Neural cell (in vitro differentiated cells): ENCODE measurements around the gene MUC22. TPM values are rescaled to one million over a fixed set of nuclear protein-coding genes. Genes with fewer than 3 reads are reported as not detected.
"Not testable (repeated sequence)": the region's sequence is repeated elsewhere in the genome, so short reads cannot be mapped to it uniquely, and the experiment has no call there.

ENCODE experiments used
- H2AFZ ChIP-seq: fragments of 200-600, 300-800 bp; sonication (generic), shearing (Covaris generic); 2 replicates; pipeline ENCODE4 v1.6.0; 2014; ENCODE audit warnings: low read depth, mild to moderate bottlenecking, antibody characterized with exemption, low read length, moderate library complexity
- H3F3A ChIP-seq: fragments of 200-600 bp; shearing (Covaris generic); 2 replicates; pipeline ENCODE4 v1.6.1; 2016; ENCODE audit warnings: mild to moderate bottlenecking, moderate library complexity, mixed read lengths, antibody characterized with exemption, low read length; ENCODE audit not compliant: insufficient read depth, poor library complexity, severe bottlenecking
- H3K27ac ChIP-seq: fragments of 200-600, 300-800 bp; sonication (generic), shearing (Covaris generic); 2 replicates; pipeline ENCODE4 v1.5.1; 2014; ENCODE audit warnings: mild to moderate bottlenecking, low read length, moderate library complexity
- H3K27me3 ChIP-seq: fragments of 300-800, 200-600 bp; sonication (generic), shearing (Covaris generic); 2 replicates; pipeline ENCODE4 v1.6.0; 2014; ENCODE audit warnings: mild to moderate bottlenecking, low read depth, low read length, moderate library complexity; ENCODE audit not compliant: insufficient read depth
- H3K36me3 ChIP-seq: fragments of 300-800, 200-600 bp; sonication (generic), shearing (Covaris generic); 2 replicates; pipeline ENCODE4 v1.5.1; 2014; ENCODE audit warnings: mild to moderate bottlenecking, antibody characterized with exemption, low read length, moderate library complexity; ENCODE audit not compliant: insufficient read depth
- H3K4me2 ChIP-seq: fragments of 300-800, 200-600 bp; sonication (generic), shearing (Covaris generic); 2 replicates; pipeline ENCODE4 v1.6.0; 2014; ENCODE audit warnings: mild to moderate bottlenecking, low read length
- H3K4me3 ChIP-seq: fragments of 300-800, 200-600 bp; sonication (generic), shearing (Covaris generic); 2 replicates; pipeline ENCODE4 v1.5.1; 2014; ENCODE audit warnings: mild to moderate bottlenecking, low read length, moderate library complexity
- H3K79me2 ChIP-seq: fragments of 200-600 bp; shearing (Covaris generic); replicated peaks from 2 replicates; pipeline ENCODE4 v1.6.0; 2014; ENCODE audit warnings: mild to moderate bottlenecking, low read length, moderate library complexity; ENCODE audit not compliant: insufficient read depth
- H3K9ac ChIP-seq: fragments of 300-800, 200-600 bp; sonication (generic), shearing (Covaris generic); 2 replicates; pipeline ENCODE4 v1.6.1; 2016; ENCODE audit warnings: mild to moderate bottlenecking, low read length, mixed read lengths
- H3K9me2 ChIP-seq: fragments of 200-600 bp; shearing (Covaris generic); 2 replicates; pipeline ENCODE4 v1.6.1; 2016; ENCODE audit warnings: mild to moderate bottlenecking, low read length, mixed read lengths; ENCODE audit not compliant: insufficient read depth
- H3K9me3 ChIP-seq: fragments of 200-600, 300-800 bp; sonication (generic), shearing (Covaris generic); 2 replicates; pipeline ENCODE4 v1.6.1; 2016; ENCODE audit warnings: mild to moderate bottlenecking, mixed run types, low read length, moderate library complexity, mixed read lengths
- H4K20me1 ChIP-seq: fragments of 200-600 bp; shearing (Covaris generic); 2 replicates; pipeline ENCODE4 v1.6.1; 2016; ENCODE audit warnings: mild to moderate bottlenecking, mixed run types; ENCODE audit not compliant: insufficient read depth
- EP300 ChIP-seq: fragments of 450-650 bp; conservative IDR thresholded peaks from 2 replicates; pipeline ENCODE4 v1.6.1; 2014; ENCODE audit warnings: antibody characterized with exemption, mild to moderate bottlenecking, moderate library complexity; ENCODE audit not compliant: poor library complexity, severe bottlenecking
- EZH2 ChIP-seq: fragments of 200-600, 300-800 bp; shearing (Covaris generic), sonication (generic); IDR thresholded peaks from 2 replicates; pipeline ENCODE4 v1.6.1; 2014; ENCODE audit warnings: antibody characterized with exemption, low read length, borderline replicate concordance, mild to moderate bottlenecking; ENCODE audit not compliant: insufficient read depth, poor library complexity, severe bottlenecking
- MXI1 ChIP-seq: fragments of 450-650 bp; conservative IDR thresholded peaks from 2 replicates; pipeline ENCODE4 v1.6.1; 2014; ENCODE audit warnings: antibody characterized with exemption, mild to moderate bottlenecking; ENCODE audit not compliant: poor library complexity, severe bottlenecking
- POLR2AphosphoS5 ChIP-seq: IDR thresholded peaks from 2 replicates; pipeline ENCODE4 v1.6.1; 2012
- RAD21 ChIP-seq: fragments of 450-650 bp; conservative IDR thresholded peaks from 2 replicates; pipeline ENCODE4 v1.6.1; 2014; ENCODE audit warnings: antibody characterized with exemption, mild to moderate bottlenecking, moderate library complexity
- SMC3 ChIP-seq: fragments of 450-650 bp; conservative IDR thresholded peaks from 2 replicates; pipeline ENCODE4 v1.6.1; 2014; ENCODE audit warnings: antibody characterized with exemption, mild to moderate bottlenecking, moderate library complexity; ENCODE audit not compliant: poor library complexity
- TAF1 ChIP-seq: IDR thresholded peaks from 2 replicates; pipeline ENCODE4 v1.6.1; 2012; ENCODE audit warnings: low read depth
- polyA plus RNA-seq: library from polyadenylated mRNA; depleted of rRNA; stranded (reverse); fragments of >200 nt; gene quantifications from 2 replicates; pipeline ENCODE4 v1.2.3, GENCODE V29; 2014
- TF ChIP-seq, protein P1 (sequence below): IDR thresholded peaks from 2 replicates; pipeline ENCODE4 v1.6.1; 2012; ENCODE audit warnings: borderline replicate concordance
- TF ChIP-seq, protein P2 (sequence below): fragments of 450-650 bp; IDR thresholded peaks from 2 replicates; pipeline ENCODE4 v1.5.1; 2014; ENCODE audit warnings: antibody characterized with exemption, mild to moderate bottlenecking, moderate library complexity; ENCODE audit not compliant: poor library complexity, severe bottlenecking

The MUC22 gene
- polyA plus RNA-seq, 1 donor from 2014 or later = not detected

DNA sequence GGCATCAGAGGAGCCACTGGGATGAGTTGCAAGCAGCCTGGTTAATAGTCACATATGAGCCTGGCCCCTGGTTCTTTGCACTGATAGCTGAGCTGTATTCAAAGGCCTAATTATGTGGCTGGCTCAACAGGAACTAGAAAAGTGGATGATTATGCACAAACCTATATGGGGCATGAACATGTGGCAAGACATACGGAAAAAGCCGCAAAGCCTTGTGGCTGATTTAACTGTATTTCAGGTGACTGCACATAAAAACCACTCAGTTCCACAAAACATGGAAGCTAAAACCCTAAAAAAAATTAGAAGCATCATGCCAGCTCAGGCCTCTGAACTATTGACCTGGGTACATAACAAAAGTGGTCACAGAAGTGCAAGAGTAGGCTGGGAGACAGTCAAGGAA lies 13.0 kb upstream of the MUC22 start:
- Histone ChIP-seq H3K9me3 (no peaks in the 10 kb centered on the region), H3K27me3 (no peaks in the 10 kb centered on the region), H3K9ac (no peak overlapping the region), H3K79me2 (no peaks in the 10 kb centered on the region), H3K36me3 (no peaks in the 10 kb centered on the region), H3K4me2 (no peak overlapping the region), H3K27ac (no peak overlapping the region), H3K4me3 (no peak overlapping the region), H2AFZ (no peak overlapping the region), H4K20me1 (no peaks in the 10 kb centered on the region), H3F3A (no peaks in the 10 kb centered on the region), H3K9me2 (no peaks in the 10 kb centered on the region)
- no peak for TF ChIP-seq EP300
- TF ChIP-seq EZH2 = no peak
- no peak for TF ChIP-seq RAD21
- TF ChIP-seq MXI1 = no peak
- TF ChIP-seq POLR2AphosphoS5 = no peak
- TF ChIP-seq, protein P1, sequence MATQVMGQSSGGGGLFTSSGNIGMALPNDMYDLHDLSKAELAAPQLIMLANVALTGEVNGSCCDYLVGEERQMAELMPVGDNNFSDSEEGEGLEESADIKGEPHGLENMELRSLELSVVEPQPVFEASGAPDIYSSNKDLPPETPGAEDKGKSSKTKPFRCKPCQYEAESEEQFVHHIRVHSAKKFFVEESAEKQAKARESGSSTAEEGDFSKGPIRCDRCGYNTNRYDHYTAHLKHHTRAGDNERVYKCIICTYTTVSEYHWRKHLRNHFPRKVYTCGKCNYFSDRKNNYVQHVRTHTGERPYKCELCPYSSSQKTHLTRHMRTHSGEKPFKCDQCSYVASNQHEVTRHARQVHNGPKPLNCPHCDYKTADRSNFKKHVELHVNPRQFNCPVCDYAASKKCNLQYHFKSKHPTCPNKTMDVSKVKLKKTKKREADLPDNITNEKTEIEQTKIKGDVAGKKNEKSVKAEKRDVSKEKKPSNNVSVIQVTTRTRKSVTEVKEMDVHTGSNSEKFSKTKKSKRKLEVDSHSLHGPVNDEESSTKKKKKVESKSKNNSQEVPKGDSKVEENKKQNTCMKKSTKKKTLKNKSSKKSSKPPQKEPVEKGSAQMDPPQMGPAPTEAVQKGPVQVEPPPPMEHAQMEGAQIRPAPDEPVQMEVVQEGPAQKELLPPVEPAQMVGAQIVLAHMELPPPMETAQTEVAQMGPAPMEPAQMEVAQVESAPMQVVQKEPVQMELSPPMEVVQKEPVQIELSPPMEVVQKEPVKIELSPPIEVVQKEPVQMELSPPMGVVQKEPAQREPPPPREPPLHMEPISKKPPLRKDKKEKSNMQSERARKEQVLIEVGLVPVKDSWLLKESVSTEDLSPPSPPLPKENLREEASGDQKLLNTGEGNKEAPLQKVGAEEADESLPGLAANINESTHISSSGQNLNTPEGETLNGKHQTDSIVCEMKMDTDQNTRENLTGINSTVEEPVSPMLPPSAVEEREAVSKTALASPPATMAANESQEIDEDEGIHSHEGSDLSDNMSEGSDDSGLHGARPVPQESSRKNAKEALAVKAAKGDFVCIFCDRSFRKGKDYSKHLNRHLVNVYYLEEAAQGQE = no peak
- no peak for TF ChIP-seq TAF1
- no peak for TF ChIP-seq SMC3
- TF ChIP-seq, protein P2, sequence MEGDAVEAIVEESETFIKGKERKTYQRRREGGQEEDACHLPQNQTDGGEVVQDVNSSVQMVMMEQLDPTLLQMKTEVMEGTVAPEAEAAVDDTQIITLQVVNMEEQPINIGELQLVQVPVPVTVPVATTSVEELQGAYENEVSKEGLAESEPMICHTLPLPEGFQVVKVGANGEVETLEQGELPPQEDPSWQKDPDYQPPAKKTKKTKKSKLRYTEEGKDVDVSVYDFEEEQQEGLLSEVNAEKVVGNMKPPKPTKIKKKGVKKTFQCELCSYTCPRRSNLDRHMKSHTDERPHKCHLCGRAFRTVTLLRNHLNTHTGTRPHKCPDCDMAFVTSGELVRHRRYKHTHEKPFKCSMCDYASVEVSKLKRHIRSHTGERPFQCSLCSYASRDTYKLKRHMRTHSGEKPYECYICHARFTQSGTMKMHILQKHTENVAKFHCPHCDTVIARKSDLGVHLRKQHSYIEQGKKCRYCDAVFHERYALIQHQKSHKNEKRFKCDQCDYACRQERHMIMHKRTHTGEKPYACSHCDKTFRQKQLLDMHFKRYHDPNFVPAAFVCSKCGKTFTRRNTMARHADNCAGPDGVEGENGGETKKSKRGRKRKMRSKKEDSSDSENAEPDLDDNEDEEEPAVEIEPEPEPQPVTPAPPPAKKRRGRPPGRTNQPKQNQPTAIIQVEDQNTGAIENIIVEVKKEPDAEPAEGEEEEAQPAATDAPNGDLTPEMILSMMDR = no peak

DNA sequence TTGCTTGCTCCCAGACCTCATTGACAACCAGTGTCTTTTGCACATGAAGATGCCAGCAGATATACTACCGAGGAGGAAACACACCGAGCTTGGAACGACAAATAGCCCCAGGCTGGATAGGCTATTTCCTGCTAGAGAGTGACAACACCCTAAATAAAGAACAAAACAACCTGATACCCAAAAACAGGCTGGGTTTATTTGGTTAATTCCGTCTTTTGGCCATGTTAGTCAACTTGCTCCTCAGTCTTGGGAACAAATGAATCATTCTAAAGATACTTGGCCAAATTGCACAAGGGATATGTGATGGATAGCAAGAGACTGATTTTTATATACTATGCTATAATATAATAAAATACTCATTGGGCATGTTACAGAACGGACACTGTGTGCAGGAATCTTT lies 11.5 kb upstream of the MUC22 start:
- Histone ChIP-seq H3K27me3 (no peaks in the 10 kb centered on the region), H3K9ac (no peak overlapping the region), H3K36me3 (no peaks in the 10 kb centered on the region), H3K4me3 (no peak overlapping the region), H3K9me3 (no peaks in the 10 kb centered on the region), H3K27ac (no peak overlapping the region), H2AFZ (no peak overlapping the region), H4K20me1 (no peaks in the 10 kb centered on the region), H3K4me2 (no peak overlapping the region), H3K9me2 (no peaks in the 10 kb centered on the region), H3K79me2 (no peaks in the 10 kb centered on the region), H3F3A (no peaks in the 10 kb centered on the region)
- TF ChIP-seq POLR2AphosphoS5 (no peak), MXI1 (no peak), RAD21 (no peak)
- TF ChIP-seq, protein P1 = no peak

DNA sequence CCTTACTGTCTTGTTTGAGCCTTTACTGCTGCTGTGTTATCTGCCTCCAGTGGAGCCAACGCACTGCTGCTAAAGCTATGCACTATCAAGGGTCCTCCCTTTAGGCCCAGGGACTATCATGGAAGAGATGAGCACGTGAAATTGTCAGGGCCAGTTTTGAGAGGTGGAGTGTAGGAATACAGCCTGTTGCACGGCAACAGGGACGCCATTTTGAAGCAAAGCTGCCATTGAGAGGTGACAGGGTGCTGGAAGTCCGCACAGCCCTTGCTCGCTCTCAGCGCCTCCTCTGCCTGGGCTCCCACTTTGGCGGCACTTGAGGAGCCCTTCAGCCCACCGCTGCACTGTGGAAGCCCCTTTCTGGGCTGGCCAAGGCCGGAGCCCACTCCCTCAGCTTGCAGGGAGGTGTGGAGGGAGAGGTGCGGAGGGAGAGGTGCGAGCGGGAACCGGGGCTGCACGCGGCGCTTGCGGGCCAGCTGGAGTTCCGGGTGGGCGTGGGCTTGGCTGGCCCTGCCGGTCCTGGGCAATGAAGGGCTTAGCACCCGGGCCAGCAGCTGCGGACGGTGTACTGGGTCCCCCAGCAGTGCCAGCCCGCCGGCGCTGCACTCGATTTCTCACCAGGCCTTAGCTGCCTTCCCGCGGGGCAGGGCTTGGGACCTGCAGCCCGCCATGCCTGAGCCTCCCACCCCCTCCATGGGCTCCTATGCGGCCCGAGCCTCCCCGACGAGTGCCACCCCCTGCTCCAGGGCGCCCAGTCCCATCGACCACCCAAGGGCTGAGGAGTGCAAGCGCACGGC lies 10.0 kb upstream of the MUC22 start:
- H2AFZ ChIP-seq, H3K4me3 ChIP-seq, H3K9me3 ChIP-seq, H4K20me1 ChIP-seq, H3K9ac ChIP-seq, H3K27ac ChIP-seq, H3K79me2 ChIP-seq, H3K27me3 ChIP-seq, H3K9me2 ChIP-seq, H3K36me3 ChIP-seq, H3K4me2 ChIP-seq, H3F3A ChIP-seq: not testable (repeated sequence)
